NOMO-1 treated with dmso at 0.1 percent for 144 hours (cell line): Measurements from ENCODE around the gene GPR31.
"Not testable (repeated sequence)": the region's sequence is repeated elsewhere in the genome, so short reads cannot be mapped to it uniquely, and the experiment has no call there.

Experiments
- DNase-seq: peaks from one replicate; lab custom pipeline; 2025; ENCODE audit not compliant: unreplicated experiment; lab: John Stamatoyannopoulos, UW

GPR31 gene, protein sequence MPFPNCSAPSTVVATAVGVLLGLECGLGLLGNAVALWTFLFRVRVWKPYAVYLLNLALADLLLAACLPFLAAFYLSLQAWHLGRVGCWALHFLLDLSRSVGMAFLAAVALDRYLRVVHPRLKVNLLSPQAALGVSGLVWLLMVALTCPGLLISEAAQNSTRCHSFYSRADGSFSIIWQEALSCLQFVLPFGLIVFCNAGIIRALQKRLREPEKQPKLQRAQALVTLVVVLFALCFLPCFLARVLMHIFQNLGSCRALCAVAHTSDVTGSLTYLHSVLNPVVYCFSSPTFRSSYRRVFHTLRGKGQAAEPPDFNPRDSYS

DNA sequence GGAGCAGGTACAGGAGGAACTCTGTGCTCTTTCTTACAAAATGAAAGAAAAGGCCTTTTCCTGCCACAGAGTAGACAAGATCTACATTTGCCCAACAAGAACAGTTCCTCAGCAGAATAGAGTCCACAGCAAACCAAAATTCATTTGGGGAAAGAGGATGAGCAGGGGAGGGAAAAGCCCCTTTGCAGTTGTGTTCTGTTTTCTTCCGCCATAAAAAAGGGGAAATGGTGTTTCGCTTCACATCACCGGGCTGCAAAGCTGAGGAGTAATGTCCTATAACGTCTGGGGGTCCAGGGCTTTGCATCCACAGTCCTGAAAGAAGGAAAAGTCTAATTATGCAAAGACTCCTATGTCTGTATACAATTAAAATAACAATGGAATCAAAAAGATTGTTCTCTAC, at the start of gene GPR31:
Gene GPR31, minus strand, starts transcription at position 118 of the 400 bp plus-strand sequence. CDS start 149 bp downstream, outside the sequence.
- no peak for DNase-seq

DNA sequence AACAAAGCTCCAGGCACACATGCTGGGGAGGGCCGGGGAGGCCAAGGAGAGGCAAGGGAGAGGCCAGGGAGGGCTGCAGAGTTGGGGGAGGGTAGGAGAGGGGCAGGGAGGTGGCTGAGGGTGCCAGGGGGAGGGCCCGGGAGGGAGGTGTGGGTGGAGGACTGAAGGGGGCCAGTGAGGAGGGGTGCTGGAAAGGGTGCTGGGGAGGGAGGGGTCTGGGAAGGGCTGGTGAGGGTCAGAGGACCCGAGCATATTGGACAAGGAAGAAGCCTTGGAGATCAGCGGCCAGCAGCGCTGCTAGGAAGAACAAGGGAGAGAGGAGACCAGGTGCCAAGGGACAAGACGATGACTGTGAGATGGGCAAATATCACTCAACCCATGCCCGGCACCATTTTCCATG, 49.7 kb upstream of the GPR31 start:
- DNase-seq = no peak

DNA sequence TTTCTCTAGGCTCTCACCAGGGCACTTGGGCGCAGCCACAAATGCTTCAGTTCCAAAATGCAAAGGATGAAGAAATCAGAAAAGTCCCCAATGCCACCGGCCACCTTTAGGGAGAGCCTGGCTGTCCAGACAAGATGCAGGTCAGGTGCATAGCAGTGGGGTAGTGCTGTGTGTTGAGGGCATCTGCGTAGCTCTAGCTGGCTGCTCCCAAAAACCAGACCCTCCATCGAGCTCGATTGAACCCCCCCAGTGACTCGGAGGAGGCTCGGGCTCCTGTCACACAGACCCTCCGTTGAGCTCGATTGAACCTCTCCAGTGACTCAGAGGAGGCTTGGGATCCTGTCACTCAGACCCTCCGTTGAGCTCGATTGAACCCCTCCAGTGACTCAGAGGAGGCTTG, 47.5 kb upstream of the GPR31 start:
- DNase-seq = not testable (repeated sequence)

DNA sequence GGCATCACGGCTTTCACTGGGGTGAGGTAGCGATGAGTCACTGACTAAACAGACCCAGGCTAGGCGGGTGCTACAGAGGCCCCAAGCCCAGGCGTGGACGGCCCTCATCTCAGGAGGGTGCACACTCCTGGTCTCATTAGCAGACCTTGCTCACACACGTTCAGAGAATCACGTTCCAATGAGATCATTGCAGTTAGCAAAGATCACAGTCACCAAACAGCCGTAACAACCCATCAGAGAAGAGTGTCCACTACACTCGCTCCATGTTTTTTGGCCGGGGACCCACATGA, 46.2 kb upstream of the GPR31 start:
- DNase-seq = not testable (repeated sequence)

DNA sequence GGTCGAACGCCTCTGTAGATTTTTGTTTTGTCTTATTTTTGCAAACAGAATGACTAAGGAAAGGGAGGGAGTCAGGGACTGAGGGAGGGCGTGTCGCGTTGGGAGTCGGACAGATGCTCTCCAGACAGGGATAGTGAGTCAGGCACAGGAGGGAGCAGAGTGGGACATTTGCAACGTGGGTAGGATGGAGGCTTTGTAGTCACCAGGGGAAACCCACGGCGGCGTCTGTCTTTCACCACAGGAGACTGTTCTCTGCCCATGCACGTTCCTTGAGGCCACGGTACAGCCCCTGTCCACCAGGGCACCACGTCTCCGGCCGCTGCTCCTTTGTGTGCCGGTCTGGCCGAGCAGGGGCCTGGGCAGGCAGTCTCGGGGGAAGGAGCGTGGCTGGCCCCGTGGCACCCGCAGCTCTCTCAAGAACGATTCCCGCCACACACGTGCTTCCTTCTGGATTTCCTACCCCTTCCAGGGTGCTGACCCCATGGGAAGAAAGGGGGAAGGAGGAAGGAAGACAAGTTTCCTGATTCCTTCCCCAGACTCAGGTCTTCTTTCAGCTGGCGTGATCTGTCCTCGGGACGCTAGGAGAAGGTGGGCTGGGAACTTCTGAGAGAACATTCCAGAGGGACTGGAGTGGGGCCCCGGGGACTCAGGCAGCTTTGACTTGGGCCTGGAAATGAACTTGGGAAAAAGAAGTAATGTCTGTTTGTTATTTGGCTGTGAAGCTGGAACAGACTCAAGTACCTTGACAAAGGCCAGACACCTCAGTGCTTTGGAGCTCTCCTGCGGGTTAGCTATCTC, 45.7 kb upstream of the GPR31 start:
- not testable (repeated sequence) for DNase-seq

DNA sequence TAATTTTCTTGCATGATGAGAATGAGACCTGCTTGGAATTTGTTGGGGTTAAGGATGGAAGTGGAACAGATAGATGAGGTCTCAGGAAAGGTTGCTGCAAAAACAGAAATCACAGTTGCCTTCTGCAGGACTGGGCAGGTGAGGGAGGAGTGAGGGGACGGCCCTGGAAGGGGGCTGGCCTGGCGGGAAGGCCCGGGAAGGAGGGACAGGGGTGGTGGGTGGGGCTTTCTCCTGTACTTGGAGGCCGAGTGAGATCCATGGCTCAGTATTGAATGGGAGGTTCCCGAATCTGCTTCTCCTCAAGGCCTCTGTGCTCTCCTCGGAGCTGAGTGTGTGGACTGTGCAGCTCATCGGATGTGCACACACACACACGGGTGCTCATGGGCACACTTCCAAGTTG, 44.8 kb upstream of the GPR31 start:
- DNase-seq = not testable (repeated sequence)

DNA sequence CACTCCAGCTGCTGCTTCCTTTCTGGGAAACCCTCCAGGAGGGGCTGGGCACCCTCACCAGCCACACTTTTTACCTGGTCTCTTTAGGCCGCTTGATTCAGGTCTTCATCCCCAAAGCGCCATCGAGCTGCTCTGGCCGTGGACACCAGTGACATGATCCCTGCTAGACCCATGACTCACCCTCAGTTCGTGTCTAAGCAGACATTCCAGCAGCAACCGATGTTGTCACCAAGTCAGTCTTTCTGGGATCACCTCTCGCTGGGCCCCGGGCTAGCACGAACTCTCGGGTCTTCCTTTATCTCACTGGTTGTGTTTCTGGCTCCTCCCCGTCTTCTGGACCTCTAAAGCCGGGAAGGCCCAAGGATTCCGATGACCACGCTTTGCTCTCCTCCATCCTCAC, 43.0 kb upstream of the GPR31 start:
- no peak for DNase-seq

DNA sequence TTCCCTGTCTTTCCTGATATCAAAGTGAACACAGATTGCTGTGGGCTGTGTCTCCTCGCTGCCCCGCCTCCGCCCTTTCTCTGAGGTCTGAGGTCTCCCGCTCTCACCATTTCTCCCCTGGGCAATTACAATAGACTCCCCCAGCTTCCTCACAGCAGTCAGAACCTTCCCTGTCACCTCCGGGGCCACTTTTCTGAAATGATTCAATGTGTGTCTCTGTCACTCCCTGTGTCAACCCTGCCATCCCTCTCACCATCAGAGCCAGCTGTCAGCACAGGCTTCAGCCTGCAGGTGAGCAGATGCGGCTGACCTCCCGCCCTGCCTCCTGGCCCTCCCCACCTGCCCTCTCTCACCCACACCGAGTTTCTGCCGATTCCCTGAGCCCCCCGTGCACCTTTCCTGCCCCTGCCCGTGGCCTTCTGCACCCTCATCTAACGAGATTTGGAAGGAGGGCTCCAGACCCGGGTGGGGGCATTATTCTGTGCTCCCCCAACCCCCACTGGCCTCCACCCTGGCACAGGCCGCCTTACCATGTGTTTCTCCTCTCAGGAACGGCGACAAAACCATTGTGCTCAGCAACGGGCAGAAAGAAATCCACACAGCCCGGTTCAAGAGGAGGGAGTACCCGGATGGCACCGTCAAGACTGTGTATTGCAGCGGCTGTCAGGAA, 38.3 kb upstream of the GPR31 start:
- DNase-seq = not testable (repeated sequence)

DNA sequence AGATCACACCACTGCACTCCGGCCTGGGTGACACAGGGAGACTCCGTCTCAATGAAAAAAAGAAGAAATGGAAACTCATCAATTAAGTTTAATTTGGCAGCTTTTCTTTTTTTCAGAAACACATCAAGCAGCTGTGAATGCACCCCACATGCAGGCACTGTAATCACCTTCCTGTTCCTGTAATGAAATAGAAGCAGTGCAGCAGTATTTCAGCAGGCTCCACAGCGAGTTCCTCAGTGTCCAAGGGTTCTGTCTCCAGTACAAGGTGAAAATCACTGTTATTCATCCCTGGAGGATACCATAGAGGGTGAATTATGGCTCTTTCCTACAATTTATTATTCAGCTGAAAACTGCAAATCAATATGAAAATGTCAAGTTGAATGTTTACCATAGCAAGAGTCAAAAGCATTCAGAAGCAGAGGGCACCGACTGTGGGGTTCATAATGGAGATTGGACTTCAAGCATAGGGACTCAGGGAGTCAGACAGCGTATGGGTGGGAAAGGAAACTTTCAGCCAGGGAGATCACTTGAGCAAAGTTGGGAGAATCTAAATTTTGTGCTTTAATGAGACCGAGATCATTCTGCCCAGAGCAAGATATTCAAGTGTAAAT, 35.8 kb upstream of the GPR31 start:
- DNase-seq = not testable (repeated sequence)

DNA sequence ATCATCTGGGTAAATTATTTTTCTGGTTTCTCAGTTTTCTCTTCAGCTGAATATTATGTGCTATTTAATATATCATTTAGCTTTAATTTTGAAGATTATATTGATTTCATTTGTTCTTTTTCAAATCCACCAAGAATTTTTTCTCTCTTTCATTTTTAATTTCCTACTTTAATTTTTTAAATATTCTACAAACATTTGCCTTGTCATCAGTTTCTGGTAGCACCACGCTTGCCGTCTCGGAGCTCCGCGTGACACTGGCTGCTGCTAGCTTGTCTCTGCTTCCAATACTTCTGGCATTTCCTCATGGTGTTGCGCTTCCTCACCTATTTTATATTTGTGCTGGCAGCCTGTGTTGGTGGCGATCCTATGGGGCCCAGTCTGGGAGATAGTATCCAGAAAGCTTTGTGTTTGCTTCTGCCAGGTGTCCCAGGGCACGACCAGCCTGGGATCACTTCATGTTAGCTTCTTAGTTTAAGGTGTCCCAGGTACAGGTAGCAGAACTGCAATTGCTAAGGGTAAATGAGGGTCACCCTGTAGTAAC, 33.3 kb upstream of the GPR31 start:
- not testable (repeated sequence) for DNase-seq

DNA sequence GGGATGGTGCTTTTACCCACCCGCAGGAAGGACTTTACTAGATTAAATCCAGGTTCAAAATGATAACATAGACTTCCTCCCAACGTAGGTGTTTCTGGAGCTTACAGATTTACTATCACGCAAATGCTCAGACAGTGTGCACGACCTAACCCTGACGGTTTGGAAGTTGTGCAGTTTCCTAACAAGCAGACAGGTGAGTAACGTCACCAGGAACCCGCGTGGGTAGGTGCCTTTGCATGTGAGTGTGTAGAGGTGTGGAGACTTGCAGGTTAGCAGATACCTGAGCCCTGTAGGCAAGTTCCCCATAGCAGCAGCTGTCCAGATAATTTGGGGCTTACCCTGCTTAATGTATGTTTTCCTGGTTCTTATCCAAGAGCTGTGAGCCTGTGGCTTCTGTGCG, 29.5 kb upstream of the GPR31 start:
- DNase-seq = not testable (repeated sequence)

DNA sequence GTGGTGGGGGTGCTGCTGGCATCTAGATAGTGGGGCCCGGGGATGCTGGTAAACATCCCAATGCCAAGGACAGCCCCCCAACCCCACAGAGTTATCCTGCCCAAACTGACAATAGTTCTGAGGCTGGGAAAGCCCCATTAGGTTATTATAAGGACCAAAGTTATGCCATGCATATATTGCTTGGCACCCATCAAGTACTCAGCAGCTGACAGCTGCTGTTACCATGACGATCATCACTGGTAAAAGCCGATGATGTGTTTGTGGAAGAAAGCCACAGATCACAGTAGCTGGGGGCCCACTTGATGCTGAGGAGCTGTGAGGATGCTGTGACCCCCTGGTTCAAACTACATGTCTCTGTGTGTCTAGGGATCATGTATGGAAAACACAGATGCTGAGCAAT, 27.3 kb upstream of the GPR31 start:
- DNase-seq = not testable (repeated sequence)

DNA sequence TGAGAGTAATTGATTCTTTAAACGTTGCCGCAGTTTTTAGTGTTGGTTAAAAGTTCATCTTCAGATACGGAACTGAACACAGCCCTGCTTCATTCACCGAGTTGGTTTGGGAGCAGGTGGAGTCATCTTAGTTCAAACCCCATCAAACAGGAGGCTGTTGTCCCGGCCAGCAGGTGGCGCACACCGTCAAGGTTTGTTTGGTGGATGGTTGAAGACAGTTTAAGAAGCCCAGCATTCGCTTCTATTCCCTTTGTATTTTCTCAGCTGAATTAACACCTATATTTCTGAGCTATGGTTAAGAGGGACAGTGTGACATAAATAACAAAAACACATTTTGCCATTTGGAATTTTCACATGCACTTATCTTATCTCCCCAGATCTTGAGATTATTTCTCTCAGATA, 25.1 kb upstream of the GPR31 start:
- DNase-seq = not testable (repeated sequence)

DNA sequence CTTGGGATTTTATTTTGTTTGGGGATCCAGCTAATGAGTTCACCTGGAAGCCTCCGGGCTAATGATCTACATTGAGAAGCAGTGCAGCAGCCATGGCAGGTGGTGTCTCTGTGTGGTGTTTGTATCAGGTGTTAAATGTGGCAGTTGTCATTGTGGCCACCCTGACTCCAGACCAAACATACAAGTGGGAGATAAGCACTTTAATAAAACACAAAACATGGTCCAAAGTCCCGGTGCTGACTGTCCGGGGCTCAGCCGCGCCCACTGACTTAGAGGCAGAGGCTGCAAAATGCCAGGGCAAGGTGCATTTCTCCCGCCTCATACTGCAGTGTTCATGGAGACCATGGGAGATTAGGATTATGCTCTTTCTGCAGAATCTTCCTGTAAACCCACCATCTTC, 23.6 kb upstream of the GPR31 start:
- not testable (repeated sequence) for DNase-seq

DNA sequence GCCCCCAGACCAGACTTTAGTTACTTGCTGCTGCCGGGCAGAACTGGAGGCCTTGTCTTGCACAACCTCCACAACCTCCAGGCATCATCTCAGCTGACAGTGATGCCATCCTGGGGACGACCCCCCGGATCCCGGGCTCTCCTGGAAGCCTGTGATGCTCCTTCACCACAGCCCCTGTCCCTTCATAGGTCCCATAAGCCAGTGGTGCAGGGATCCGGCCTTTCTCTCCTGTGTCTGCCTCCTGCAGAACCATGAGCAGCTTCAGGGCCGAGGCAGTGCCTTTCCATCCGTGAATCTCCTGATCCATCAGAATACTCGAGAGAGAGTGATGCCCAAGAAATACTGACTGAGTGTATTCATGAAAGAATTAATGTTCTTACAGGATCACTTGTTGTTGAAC, 22.3 kb upstream of the GPR31 start:
- not testable (repeated sequence) for DNase-seq

DNA sequence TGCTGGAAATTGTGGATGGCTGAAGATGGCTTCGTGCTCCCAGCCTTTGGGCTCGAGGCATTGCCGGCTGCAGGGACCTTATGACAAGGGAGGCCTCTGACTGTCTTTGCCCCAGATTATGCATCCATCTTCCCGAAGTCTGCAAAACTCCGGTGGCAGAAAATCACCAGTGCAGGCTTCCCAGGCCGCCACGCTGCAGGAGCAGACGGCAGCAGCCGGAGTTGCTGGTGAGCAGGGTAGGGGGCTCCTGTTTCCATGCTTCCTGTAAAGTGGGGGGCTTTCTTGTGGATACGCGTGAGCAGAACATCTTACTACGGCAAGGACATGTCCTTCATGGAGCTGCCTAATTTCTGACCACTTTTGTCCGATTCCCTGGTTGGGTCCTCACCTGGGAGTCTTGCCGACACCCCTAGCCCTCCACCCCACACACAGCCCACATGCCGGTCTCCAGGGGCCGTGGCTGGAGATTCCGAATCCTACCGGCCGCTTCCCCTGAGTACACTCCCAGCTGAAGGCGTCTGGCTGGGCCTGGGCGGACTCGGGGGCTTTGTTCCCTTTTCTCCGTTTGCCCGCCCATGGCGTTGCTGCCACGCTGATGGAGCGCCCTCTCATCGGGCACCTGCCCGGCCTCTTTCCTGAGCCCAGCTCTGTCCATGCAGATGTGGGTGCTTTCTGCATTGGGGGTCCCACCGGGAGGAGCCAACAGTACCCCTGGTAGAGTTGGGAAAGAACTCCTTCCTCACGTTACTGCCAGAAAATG, 21.3 kb upstream of the GPR31 start:
- not testable (repeated sequence) for DNase-seq

DNA sequence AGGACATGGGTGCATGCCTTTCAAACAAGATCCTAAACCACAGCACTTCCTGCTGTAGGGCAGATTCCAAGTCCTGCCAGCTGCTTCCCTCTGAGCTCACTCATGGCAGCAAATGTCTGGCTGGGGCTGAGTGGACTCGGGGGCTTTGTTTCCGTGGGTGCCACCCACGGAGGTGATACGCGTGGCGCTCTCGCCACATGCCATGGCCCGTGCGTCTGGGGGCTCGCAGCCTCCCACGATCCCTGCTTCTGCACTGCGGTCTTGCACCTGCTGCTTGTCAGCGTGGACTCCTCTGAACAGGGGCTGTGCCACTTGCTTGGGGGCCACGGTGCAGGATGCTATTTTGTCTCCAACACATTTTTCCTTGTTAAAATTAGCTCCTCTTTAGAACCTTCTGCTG, 19.5 kb upstream of the GPR31 start:
- DNase-seq = not testable (repeated sequence)

DNA sequence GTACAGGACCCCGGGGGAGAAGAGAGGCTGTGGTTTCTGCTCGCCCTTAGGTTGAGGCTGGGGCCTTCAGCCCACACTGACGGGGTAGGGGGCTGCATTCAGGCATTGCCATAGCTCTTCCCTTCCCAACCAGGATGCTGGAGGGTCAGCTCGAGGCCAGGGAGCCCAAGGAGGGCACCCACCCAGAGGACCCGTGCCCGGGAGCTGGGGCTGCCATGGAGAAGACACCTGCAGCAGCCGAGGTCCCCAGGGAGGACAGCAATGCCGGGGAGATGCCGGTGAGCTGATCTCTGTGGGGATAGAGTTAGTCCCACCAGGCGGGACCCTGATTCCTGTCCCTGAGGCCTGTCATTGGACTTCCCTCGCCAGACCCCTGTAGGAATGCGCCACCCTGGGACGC, 14.2 kb upstream of the GPR31 start:
- DNase-seq = not testable (repeated sequence)

DNA sequence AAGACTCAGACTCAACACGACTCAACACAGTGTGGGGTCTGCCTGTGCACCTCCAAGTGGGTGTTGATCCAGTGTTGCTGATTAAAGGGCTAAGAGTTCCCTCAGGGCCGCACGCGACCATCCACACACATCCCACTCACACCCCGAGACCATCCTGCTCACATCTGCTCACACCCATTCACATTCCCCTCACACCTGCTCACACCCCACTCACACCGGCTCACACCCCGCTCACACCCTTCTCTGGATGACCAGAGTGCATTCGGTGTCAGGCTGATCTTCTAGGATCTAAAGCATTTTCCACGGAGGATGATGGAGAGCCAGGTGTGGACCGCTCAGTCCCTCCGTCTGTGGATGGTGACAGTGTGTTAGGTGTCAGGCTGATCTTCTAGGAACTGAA, 13.5 kb upstream of the GPR31 start:
- DNase-seq = not testable (repeated sequence)

DNA sequence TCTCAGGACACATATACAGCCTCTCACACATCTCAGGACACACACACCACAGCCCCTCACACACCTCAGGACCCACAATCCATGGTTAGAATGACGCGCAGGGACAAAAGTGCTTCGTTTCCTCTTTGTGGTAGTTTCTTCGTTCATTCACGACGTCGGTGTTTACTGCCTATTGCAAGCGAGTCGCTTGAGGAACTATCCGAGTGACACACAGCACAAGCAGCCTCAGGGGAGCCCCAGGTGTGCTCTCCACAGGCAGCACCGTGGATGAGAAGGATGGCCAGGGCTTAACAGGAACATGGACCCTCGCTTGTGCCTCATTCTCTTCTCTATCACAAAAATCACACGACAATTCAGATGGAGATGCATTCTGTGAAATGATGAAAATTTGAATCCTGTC, 12.1 kb upstream of the GPR31 start:
- DNase-seq = not testable (repeated sequence)
